Lower leg skin (tissue), 4 donors: Measurements from ENCODE around the gene ITM2C. TPM values are rescaled to one million over a fixed set of nuclear protein-coding genes. Genes with fewer than 3 reads are reported as not detected.

Experiments
- DNase-seq, 2 donors: peaks; one replicate each; pipeline ENCODE4 v3.0.0-alpha.2; 2019; ENCODE audit warnings: low spot score in 2 of 2
- H3K4me3 ChIP-seq: fragments of 200-600 bp; sonication (generic); 2 replicates; pipeline ENCODE4 v1.5.1; 2017; ENCODE audit warnings: mild to moderate bottlenecking, low read depth; ENCODE audit not compliant: poor library complexity, severe bottlenecking
- POLR2A ChIP-seq, 2 donors: fragments of 450-650 bp; IDR thresholded peaks; one replicate each; pipeline ENCODE4 v1.6.1; 2016 to 2017; ENCODE audit warnings: antibody characterized with exemption in 2 of 2, mild to moderate bottlenecking in 1 of 2, moderate library complexity in 1 of 2
- WGBS, 2 donors: methylation state at CpG; one replicate each; pipeline ENCODE4 v1.1.5; 2018; 5-methylcytosine and 5-hydroxymethylcytosine counted together
- intact Hi-C: fragments of 100-400 bp; cut with DNase I; formaldehyde crosslinking; loops from one replicate; pipeline ENCODE4 v1.15.0; 2023; ENCODE audit warnings: low total_unique reads
- total RNA-seq, 4 donors: library from RNA; depleted of rRNA; stranded (reverse); fragments of >200 nt; gene quantifications; one replicate each; pipeline ENCODE4 v1.1.0, GENCODE V29; 2016
- TF ChIP-seq, protein P1 (sequence below), 3 donors: fragments of 450-650 bp; IDR thresholded peaks; one replicate each; pipeline ENCODE4 v1.5.1; 2016; ENCODE audit warnings: antibody characterized with exemption in 3 of 3, mild to moderate bottlenecking in 3 of 3, moderate library complexity in 2 of 3

ITM2C gene
- total RNA-seq, 4 donors from 2014 or later = 12.3 to 19.1 (median 14.0) TPM

DNA sequence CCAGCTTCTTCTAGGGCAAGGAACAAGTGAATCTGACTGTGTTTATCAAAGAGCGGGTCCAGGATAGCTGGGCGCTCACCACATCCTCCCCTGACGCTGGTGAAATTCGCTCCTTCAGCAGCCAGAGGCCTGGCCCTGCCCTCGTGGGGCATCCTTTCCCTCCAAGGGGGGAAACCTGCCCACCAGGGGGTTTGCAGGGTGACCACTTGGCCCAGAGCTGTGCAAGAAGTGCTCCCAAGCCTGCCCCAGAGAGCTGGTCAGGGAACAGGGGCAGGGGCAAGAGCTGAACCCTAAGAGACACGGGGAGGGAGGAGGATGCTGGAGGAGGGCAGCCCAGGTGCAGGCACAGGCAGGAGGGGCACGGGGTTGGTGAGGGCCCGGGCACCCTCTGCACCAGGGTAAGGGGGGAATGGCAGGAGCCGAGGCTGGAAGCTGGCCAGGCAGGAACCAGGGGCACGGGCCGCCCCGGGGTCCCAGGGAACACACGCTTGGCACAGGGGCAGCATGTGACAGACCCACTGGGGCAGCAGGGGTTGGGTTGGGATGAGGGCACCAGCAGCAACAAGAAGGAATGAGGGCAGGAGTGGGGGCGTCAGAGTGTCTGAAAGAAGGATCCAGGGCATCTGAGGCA lies 63.1 kb downstream of the ITM2C start:
- peak in 1 of 2 donors; percentile 70 for DNase-seq
- TF ChIP-seq POLR2A (IDR thresholded peaks at IDR 0.05) = no peak
- TF ChIP-seq, protein P1, sequence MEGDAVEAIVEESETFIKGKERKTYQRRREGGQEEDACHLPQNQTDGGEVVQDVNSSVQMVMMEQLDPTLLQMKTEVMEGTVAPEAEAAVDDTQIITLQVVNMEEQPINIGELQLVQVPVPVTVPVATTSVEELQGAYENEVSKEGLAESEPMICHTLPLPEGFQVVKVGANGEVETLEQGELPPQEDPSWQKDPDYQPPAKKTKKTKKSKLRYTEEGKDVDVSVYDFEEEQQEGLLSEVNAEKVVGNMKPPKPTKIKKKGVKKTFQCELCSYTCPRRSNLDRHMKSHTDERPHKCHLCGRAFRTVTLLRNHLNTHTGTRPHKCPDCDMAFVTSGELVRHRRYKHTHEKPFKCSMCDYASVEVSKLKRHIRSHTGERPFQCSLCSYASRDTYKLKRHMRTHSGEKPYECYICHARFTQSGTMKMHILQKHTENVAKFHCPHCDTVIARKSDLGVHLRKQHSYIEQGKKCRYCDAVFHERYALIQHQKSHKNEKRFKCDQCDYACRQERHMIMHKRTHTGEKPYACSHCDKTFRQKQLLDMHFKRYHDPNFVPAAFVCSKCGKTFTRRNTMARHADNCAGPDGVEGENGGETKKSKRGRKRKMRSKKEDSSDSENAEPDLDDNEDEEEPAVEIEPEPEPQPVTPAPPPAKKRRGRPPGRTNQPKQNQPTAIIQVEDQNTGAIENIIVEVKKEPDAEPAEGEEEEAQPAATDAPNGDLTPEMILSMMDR (IDR thresholded peaks at IDR 0.05) = no peak
- H3K4me3 ChIP-seq = no peak overlapping the region
- intact Hi-C loops = no loop called here
- 85 to 86% methylated on average over 14 of the region's 14 CpGs for WGBS, 2 donors

Other genes starting within 250 kb of the ITM2C start
- 10 to 100 TPM; 65.5 to 74.7 (median 70.4) TPM for gene CAB39, start 152.1 kb upstream of the ITM2C start, total RNA-seq
- gene GPR55, start 60.3 kb downstream of the ITM2C start, total RNA-seq = under 1 TPM in 1 of 4 donors, not detected in 3; 0.30 TPM
- under 1 TPM in 1 of 4 donors, not detected in 3; 0.25 TPM for gene SPATA3, start 131.2 kb downstream of the ITM2C start, total RNA-seq
- 1 to 10 TPM in 3 of 4 donors, under 1 TPM in 1; 0.95 to 7.3 (median 4.0) TPM for gene C2orf72, start 172.6 kb downstream of the ITM2C start, total RNA-seq
- gene PSMD1, start 191.9 kb downstream of the ITM2C start, total RNA-seq = 10 to 100 TPM; 49.8 to 67.9 (median 57.4) TPM